Measurements from ENCODE around the gene DMAC2.

The DMAC2 gene

GRCh38 chr19:41398050-41398418 lies 41.7 kb downstream of the DMAC2 start:
- no peaks in the 10 kb centered on the region for H3K9me3 ChIP-seq (ENCODE audit: insufficient read depth, low read length)

GRCh38 chr19:41397086-41398049 lies 42.3 kb downstream of the DMAC2 start, which contains the start of the genes BCKDHA and EXOSC5:
TSS of gene BCKDHA (plus strand) at chr19:41397818. CDS start at chr19:41397828, 10 bp downstream.
TSS of gene EXOSC5 (minus strand) at chr19:41397359. CDS start at chr19:41397328, 31 bp downstream.
- Histone ChIP-seq H4K20me1 (ENCODE audit: low read depth, low read length) (no peaks in the 10 kb centered on the region), H3K27me3 (ENCODE audit: low read length) (no peaks in the 10 kb centered on the region), H3K4me3 (ENCODE audit: insufficient read depth, low read length, poor library complexity, severe bottlenecking) (peak within 1 kb of the TSS; percentile 92), H3K79me2 (ENCODE audit: insufficient read depth, low read length) (peaks cover 36% of the 10 kb centered on the region), H3K4me2 (ENCODE audit: low read depth, low read length, poor library complexity, severe bottlenecking) (peak within 1 kb of the TSS; percentile 87), H3K9ac (ENCODE audit: low read length) (peak within 1 kb of the TSS; percentile 82), H3K27ac (ENCODE audit: low read depth, low read length) (peak within 1 kb of the TSS; percentile 71), H2AFZ (ENCODE audit: low read depth, low read length, severe bottlenecking) (peak within 1 kb of the TSS; percentile 77), H3K36me3 (ENCODE audit: low read length) (no peaks in the 10 kb centered on the region), H3K9me3 (ENCODE audit: insufficient read depth, low read length) (no peaks in the 10 kb centered on the region), H3F3A (ENCODE audit: insufficient read depth) (0 out of 2 replicates have a peak, but pooled peaks cover 3% of the 10 kb centered on the region), H3K9me2 (replicated peaks; ENCODE audit: insufficient read depth, low read length) (no peaks in the 10 kb centered on the region)
- no peak for TF ChIP-seq CTCF (IDR thresholded peaks at IDR 0.05; ENCODE audit: insufficient read depth, low read length, poor library complexity, severe bottlenecking)
- TF ChIP-seq EZH2phosphoT487 (conservative IDR thresholded peaks at IDR 0.05; ENCODE audit: low read length): no peak

More at GRCh38 chr19:41398050-41398418, 41.7 kb downstream of the DMAC2 start:
- Histone ChIP-seq H3K9ac (ENCODE audit: low read length) (peak overlapping the region; percentile 82), H3K4me2 (ENCODE audit: low read depth, low read length, poor library complexity, severe bottlenecking) (peak overlapping the region; percentile 87), H3K36me3 (ENCODE audit: low read length) (no peaks in the 10 kb centered on the region), H3K27me3 (ENCODE audit: low read length) (no peaks in the 10 kb centered on the region), H3K4me3 (ENCODE audit: insufficient read depth, low read length, poor library complexity, severe bottlenecking) (peak overlapping the region; percentile 90), H3K27ac (ENCODE audit: low read depth, low read length) (no peak overlapping the region; the same call in 1 of the 2 replicates), H3K9me2 (replicated peaks; ENCODE audit: insufficient read depth, low read length) (no peaks in the 10 kb centered on the region), H3K79me2 (ENCODE audit: insufficient read depth, low read length) (peaks cover 36% of the 10 kb centered on the region), H4K20me1 (ENCODE audit: low read depth, low read length) (no peaks in the 10 kb centered on the region), H3F3A (ENCODE audit: insufficient read depth) (0 out of 2 replicates have a peak, but pooled peaks cover 3% of the 10 kb centered on the region), H2AFZ (ENCODE audit: low read depth, low read length, severe bottlenecking) (peak overlapping the region; percentile 77)
- TF ChIP-seq EZH2phosphoT487 (conservative IDR thresholded peaks at IDR 0.05; ENCODE audit: low read length) (no peak), CTCF (IDR thresholded peaks at IDR 0.05; ENCODE audit: insufficient read depth, low read length, poor library complexity, severe bottlenecking) (no peak)

GRCh38 chr19:41395355-41395754 lies 44.4 kb downstream of the DMAC2 start:
- H3K4me2 ChIP-seq (ENCODE audit: low read depth, low read length, poor library complexity, severe bottlenecking): peak overlapping the region; percentile 87
- no peaks in the 10 kb centered on the region for H3K36me3 ChIP-seq (ENCODE audit: low read length)
- no peaks in the 10 kb centered on the region for H3K27me3 ChIP-seq (ENCODE audit: low read length)
- no peaks in the 10 kb centered on the region for H4K20me1 ChIP-seq (ENCODE audit: low read depth, low read length)
- H3K9me3 ChIP-seq (ENCODE audit: insufficient read depth, low read length): no peaks in the 10 kb centered on the region
- no peak overlapping the region for H2AFZ ChIP-seq (ENCODE audit: low read depth, low read length, severe bottlenecking)
- peak overlapping the region; percentile 82 for H3K9ac ChIP-seq (ENCODE audit: low read length)
- peak overlapping the region; percentile 92 for H3K4me3 ChIP-seq (ENCODE audit: insufficient read depth, low read length, poor library complexity, severe bottlenecking)
- peak overlapping the region; percentile 19; the same call in 1 of the 2 replicates for H3K27ac ChIP-seq (ENCODE audit: low read depth, low read length)
- 0 out of 2 replicates have a peak, but pooled peaks cover 3% of the 10 kb centered on the region for H3F3A ChIP-seq (ENCODE audit: insufficient read depth)
- TF ChIP-seq EZH2phosphoT487 (conservative IDR thresholded peaks at IDR 0.05; ENCODE audit: low read length) (no peak), CTCF (IDR thresholded peaks at IDR 0.05; ENCODE audit: insufficient read depth, low read length, poor library complexity, severe bottlenecking) (no peak)
- H3K9me2 ChIP-seq (replicated peaks; ENCODE audit: insufficient read depth, low read length): no peaks in the 10 kb centered on the region
- H3K79me2 ChIP-seq (ENCODE audit: insufficient read depth, low read length): peaks cover 36% of the 10 kb centered on the region
